HepG2 (cell line): ENCODE measurements around the gene ENGASE. TPM values are rescaled to one million over a fixed set of nuclear protein-coding genes. Genes with fewer than 3 reads are reported as not detected.
A peak's percentile ranks its signal among the peaks of the same experiment; 100 is the strongest.

Experiments
- ARHGAP35 ChIP-seq: sonication (generic); formaldehyde crosslinking; IDR thresholded peaks from 2 replicates; pipeline ENCODE4 v1.9.0; 2022; ENCODE audit warnings: mild to moderate bottlenecking, inconsistent platforms, moderate library complexity, missing genetic modification reagents, borderline replicate concordance
- BRCA1 ChIP-seq: sonication (generic); formaldehyde crosslinking; IDR thresholded peaks from 2 replicates; pipeline ENCODE4 v1.4.0; 2020; ENCODE audit warnings: missing genetic modification reagents
- DMAP1 ChIP-seq: IDR thresholded peaks from 2 replicates; pipeline ENCODE4 v1.6.1; 2016
- HDAC6 ChIP-seq: fragments of 200-600 bp; sonication (generic); IDR thresholded peaks from 2 replicates; pipeline ENCODE4 v1.7.0; 2017; ENCODE audit warnings: mild to moderate bottlenecking, antibody characterized with exemption, low read length, low read depth
- HMG20B ChIP-seq: conservative IDR thresholded peaks from 2 replicates; pipeline ENCODE4 v1.6.1; 2016; ENCODE audit warnings: missing genetic modification reagents, missing compliant biosample characterization
- HNF4A ChIP-seq: sonication (generic); formaldehyde crosslinking; IDR thresholded peaks from 2 replicates; pipeline ENCODE4 v1.4.0; 2020; ENCODE audit warnings: missing genetic modification reagents
- IKZF1 ChIP-seq: fragments of 450-650 bp; IDR thresholded peaks from 2 replicates; pipeline ENCODE4 v1.7.1; 2016
- MAZ ChIP-seq, 2 experiments: sonication (generic) in 1 of 2; formaldehyde crosslinking in 1 of 2; IDR thresholded peaks; 2 replicates each; pipeline versions ENCODE4 v1.5.0 to v1.6.1; 2012 to 2020; ENCODE audit warnings: low read depth in 2 of 2, mild to moderate bottlenecking in 2 of 2, borderline replicate concordance in 1 of 2, improper control_type of control experiment in 1 of 2, low read length in 1 of 2, missing genetic modification reagents in 1 of 2, moderate library complexity in 1 of 2
- RFXAP ChIP-seq: sonication (generic); formaldehyde crosslinking; IDR thresholded peaks from 2 replicates; pipeline ENCODE4 v1.4.0; 2020; ENCODE audit warnings: missing genetic modification reagents, borderline replicate concordance
- SOX13 ChIP-seq, 3 experiments: fragments of 450-650 bp in 1 of 3; sonication (generic) in 1 of 3; formaldehyde crosslinking in 1 of 3; IDR thresholded peaks in 2 of 3; conservative IDR thresholded peaks in 1 of 3; 2 replicates each; pipeline versions ENCODE4 v1.5.0 to v1.6.1; 2016 to 2020; ENCODE audit warnings: antibody characterized with exemption in 1 of 3, mild to moderate bottlenecking in 1 of 3, missing compliant biosample characterization in 1 of 3, missing genetic modification reagents in 1 of 3, moderate library complexity in 1 of 3
- SP140L ChIP-seq: sonication (generic); formaldehyde crosslinking; IDR thresholded peaks from 2 replicates; pipeline ENCODE4 v1.4.0; 2020; ENCODE audit warnings: missing genetic modification reagents, borderline replicate concordance
- ZBTB38 ChIP-seq: sonication (generic); formaldehyde crosslinking; IDR thresholded peaks from 2 replicates; pipeline ENCODE4 v1.5.1; 2020; ENCODE audit warnings: mild to moderate bottlenecking, missing genetic modification reagents
- ZFP36L2 ChIP-seq: sonication (generic); formaldehyde crosslinking; IDR thresholded peaks from 2 replicates; pipeline ENCODE4 v1.4.0; 2020; ENCODE audit warnings: missing genetic modification reagents
- ZFP37 ChIP-seq: sonication (generic); formaldehyde crosslinking; IDR thresholded peaks from 2 replicates; pipeline ENCODE4 v1.4.0; 2020; ENCODE audit warnings: missing genetic modification reagents, borderline replicate concordance
- ZNF30 ChIP-seq: sonication (generic); formaldehyde crosslinking; IDR thresholded peaks from 2 replicates; pipeline ENCODE4 v1.5.0; 2020; ENCODE audit warnings: mild to moderate bottlenecking, missing genetic modification reagents
- ZNF350 ChIP-seq: sonication (generic); formaldehyde crosslinking; IDR thresholded peaks from 2 replicates; pipeline ENCODE4 v1.4.0; 2020; ENCODE audit warnings: mild to moderate bottlenecking, low read depth, missing genetic modification reagents, borderline replicate concordance
- polyA plus RNA-seq, 8 experiments: library from polyadenylated mRNA; depleted of rRNA in 3 of 8; stranded (reverse) in 7 of 8; unstranded in 1 of 8; fragments of >200 nt; fragmentation: Illumina TruSeq in 4 of 8; extraction: Trizol in 4 of 8; gene quantifications; 2 replicates each; pipeline versions ENCODE4 v1.2.1 to v1.2.3, GENCODE V29; 2011 to 2016; ENCODE audit warnings: low read depth in 4 of 8, missing spikeins in 1 of 8, mixed read lengths in 1 of 8; ENCODE audit not compliant: insufficient read depth in 1 of 8
- total RNA-seq, 5 experiments: library from RNA; depleted of rRNA; stranded (reverse); fragments of >200 nt; fragmentation: Illumina TruSeq; extraction: Trizol; gene quantifications; 2 replicates each; pipeline ENCODE4 v1.2.3, GENCODE V29; 2016; ENCODE audit warnings: low read depth in 1 of 5
- TF ChIP-seq, protein P1 (sequence below): sonication (generic); formaldehyde crosslinking; IDR thresholded peaks from 2 replicates; pipeline ENCODE4 v1.5.1; 2020; ENCODE audit warnings: missing genetic modification reagents, mild to moderate bottlenecking, borderline replicate concordance
- TF ChIP-seq, protein P2 (sequence below): sonication (generic); formaldehyde crosslinking; IDR thresholded peaks from 2 replicates; pipeline ENCODE4 v1.9.0; 2021; ENCODE audit warnings: missing genetic modification reagents, mild to moderate bottlenecking, borderline replicate concordance
- TF ChIP-seq, protein P3 (sequence below): sonication (generic); formaldehyde crosslinking; IDR thresholded peaks from 2 replicates; pipeline ENCODE4 v1.5.1; 2020; ENCODE audit warnings: mild to moderate bottlenecking, missing genetic modification reagents, moderate library complexity
- TF ChIP-seq, protein P4 (sequence below): sonication (generic); formaldehyde crosslinking; IDR thresholded peaks from 2 replicates; pipeline ENCODE4 v1.4.0; 2020; ENCODE audit warnings: missing genetic modification reagents, borderline replicate concordance

The ENGASE gene
- total and polyA plus RNA-seq, 2 of the 13 experiments (the other 11 are each of a cell fraction or from before 2014, with no cell fraction given), result 10.6 to 18.1 TPM

DNA sequence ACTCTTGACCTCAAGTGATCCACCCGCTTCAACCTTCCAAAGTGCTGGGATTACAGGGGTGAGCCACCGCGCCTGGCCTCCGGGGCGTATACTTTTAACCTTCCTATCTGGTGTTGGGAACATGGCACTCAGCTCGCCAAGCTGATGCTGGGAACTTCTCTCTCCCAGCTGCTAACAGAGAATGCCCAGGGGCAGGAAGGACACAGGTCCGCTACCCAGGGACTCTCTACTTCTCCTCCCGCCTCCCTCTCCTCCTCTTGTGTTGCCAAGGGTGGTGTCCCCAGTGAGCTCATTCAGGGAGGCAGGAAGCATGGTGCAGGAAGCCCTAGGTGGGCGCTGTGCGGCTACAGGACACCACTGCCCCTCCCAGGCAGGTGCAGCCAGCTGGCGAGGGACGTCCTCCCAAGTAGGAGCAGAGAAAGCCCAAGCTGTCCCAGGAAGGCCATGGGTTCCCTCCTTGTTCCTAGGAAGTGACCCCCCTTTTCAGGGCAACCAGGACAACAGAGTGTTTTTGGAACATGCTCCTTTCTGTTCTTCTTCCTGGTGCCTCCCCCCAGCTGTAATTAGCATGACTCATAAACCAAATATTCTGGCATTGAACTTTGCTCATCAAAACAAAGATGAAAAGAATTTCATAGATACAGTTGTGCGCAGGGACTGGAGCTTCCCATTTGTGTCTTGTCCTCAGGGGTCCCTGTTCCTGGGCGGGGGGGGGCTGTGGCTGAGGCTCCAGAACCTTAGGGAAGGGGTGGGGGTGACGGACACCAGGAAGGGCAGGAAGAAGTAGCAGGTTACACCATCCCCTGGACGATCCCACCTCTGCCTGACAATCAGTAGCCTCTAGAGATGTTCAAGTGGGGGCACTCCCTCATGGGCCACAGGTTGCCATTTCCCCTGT lies 48.0 kb upstream of the ENGASE start (continued):
- TF ChIP-seq, protein P1, sequence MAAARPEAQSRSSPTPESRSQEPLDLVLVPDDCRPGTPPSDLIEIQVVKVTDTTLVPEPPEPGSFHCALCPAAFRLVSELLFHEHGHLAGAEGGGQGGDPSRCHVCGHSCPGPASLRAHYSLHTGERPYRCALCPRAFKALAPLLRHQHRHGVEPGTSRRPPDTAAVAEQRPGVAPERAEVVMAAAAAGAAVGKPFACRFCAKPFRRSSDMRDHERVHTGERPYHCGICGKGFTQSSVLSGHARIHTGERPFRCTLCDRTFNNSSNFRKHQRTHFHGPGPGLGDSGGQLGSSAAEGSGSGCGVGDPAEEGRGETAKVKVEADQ, result no peak
- TF ChIP-seq ZNF30 (CRISPR knock-in tag) (no peak), SP140L (no peak), BRCA1 (CRISPR knock-in tag) (no peak; the same call in 1 of the 2 replicates), DMAP1 (CRISPR knock-in tag) (peak; percentile 50; the same call in 1 of the 2 replicates), IKZF1 (no peak), HNF4A (CRISPR knock-in tag) (peak; percentile 92), SOX13 (IDR thresholded peaks at IDR 0.05) (peak; percentile 58; the same call in 1 of the 2 replicates), SOX13 (CRISPR knock-in tag; conservative IDR thresholded peaks at IDR 0.05 in 1 of 2, IDR thresholded peaks at IDR 0.05 in 1 of 2) (peak; percentile 78 to 88; a peak in 2 of 4 replicates), ARHGAP35 (CRISPR knock-in tag) (peak; percentile 79), ZBTB38 (peak; percentile 90), ZNF350 (CRISPR knock-in tag) (peak; percentile 60; the same call in 1 of the 2 replicates), RFXAP (peak; percentile 18; the same call in 1 of the 2 replicates), MAZ (IDR thresholded peaks at IDR 0.05; ENCODE audit: borderline replicate concordance, low read depth, low read length) (peak; percentile 87; the same call in 1 of the 2 replicates), MAZ (CRISPR knock-in tag; IDR thresholded peaks at IDR 0.05; ENCODE audit: low read depth) (peak; percentile 70), HMG20B (CRISPR knock-in tag) (0 out of 2 replicates have a peak, but pooled peaks have one; percentile 16), ZFP37 (CRISPR knock-in tag) (no peak), HDAC6 (no peak), ZFP36L2 (CRISPR knock-in tag) (no peak)
- TF ChIP-seq, protein P2, sequence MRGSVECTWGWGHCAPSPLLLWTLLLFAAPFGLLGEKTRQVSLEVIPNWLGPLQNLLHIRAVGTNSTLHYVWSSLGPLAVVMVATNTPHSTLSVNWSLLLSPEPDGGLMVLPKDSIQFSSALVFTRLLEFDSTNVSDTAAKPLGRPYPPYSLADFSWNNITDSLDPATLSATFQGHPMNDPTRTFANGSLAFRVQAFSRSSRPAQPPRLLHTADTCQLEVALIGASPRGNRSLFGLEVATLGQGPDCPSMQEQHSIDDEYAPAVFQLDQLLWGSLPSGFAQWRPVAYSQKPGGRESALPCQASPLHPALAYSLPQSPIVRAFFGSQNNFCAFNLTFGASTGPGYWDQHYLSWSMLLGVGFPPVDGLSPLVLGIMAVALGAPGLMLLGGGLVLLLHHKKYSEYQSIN (CRISPR knock-in tag), result no peak
- TF ChIP-seq, protein P3, sequence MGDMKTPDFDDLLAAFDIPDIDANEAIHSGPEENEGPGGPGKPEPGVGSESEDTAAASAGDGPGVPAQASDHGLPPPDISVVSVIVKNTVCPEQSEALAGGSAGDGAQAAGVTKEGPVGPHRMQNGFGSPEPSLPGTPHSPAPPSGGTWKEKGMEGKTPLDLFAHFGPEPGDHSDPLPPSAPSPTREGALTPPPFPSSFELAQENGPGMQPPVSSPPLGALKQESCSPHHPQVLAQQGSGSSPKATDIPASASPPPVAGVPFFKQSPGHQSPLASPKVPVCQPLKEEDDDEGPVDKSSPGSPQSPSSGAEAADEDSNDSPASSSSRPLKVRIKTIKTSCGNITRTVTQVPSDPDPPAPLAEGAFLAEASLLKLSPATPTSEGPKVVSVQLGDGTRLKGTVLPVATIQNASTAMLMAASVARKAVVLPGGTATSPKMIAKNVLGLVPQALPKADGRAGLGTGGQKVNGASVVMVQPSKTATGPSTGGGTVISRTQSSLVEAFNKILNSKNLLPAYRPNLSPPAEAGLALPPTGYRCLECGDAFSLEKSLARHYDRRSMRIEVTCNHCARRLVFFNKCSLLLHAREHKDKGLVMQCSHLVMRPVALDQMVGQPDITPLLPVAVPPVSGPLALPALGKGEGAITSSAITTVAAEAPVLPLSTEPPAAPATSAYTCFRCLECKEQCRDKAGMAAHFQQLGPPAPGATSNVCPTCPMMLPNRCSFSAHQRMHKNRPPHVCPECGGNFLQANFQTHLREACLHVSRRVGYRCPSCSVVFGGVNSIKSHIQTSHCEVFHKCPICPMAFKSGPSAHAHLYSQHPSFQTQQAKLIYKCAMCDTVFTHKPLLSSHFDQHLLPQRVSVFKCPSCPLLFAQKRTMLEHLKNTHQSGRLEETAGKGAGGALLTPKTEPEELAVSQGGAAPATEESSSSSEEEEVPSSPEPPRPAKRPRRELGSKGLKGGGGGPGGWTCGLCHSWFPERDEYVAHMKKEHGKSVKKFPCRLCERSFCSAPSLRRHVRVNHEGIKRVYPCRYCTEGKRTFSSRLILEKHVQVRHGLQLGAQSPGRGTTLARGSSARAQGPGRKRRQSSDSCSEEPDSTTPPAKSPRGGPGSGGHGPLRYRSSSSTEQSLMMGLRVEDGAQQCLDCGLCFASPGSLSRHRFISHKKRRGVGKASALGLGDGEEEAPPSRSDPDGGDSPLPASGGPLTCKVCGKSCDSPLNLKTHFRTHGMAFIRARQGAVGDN, result peak; percentile 92
- TF ChIP-seq, protein P4, sequence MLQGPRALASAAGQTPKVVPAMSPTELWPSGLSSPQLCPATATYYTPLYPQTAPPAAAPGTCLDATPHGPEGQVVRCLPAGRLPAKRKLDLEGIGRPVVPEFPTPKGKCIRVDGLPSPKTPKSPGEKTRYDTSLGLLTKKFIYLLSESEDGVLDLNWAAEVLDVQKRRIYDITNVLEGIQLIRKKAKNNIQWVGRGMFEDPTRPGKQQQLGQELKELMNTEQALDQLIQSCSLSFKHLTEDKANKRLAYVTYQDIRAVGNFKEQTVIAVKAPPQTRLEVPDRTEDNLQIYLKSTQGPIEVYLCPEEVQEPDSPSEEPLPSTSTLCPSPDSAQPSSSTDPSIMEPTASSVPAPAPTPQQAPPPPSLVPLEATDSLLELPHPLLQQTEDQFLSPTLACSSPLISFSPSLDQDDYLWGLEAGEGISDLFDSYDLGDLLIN, result 0 out of 2 replicates have a peak, but pooled peaks have one; percentile 32
